GM23338 (cell line): ENCODE measurements around the gene STARD13. TPM values are rescaled to one million over a fixed set of nuclear protein-coding genes. Genes with fewer than 3 reads are reported as not detected.

Experiments used
- ATAC-seq: fragments of 200-7000 bp; cut with Tn5 transposase; 3 replicates; pipeline ENCODE4 v1.9.1; 2020
- DNase-seq: peaks from one replicate; pipeline ENCODE4 v3.0.0-alpha.2; 2015; ENCODE audit warnings: low spot score
- H2AFZ ChIP-seq: fragments of 200-600 bp; sonication (generic); 2 replicates; pipeline ENCODE4 v1.8.0; 2016; ENCODE audit warnings: antibody characterized with exemption, mild to moderate bottlenecking, moderate library complexity
- H3F3A ChIP-seq: fragments of 200-600 bp; sonication (generic); replicated peaks from 2 replicates; pipeline ENCODE4 v1.8.0; 2017; ENCODE audit warnings: antibody characterized with exemption, mixed run types, low read depth
- H3K27ac ChIP-seq: fragments of 200-600 bp; sonication (generic); 2 replicates; pipeline ENCODE4 v1.6.1; 2016; ENCODE audit warnings: low read depth
- H3K27me3 ChIP-seq: fragments of 200-600 bp; sonication (generic); 2 replicates; pipeline ENCODE4 v1.8.0; 2016; ENCODE audit warnings: mild to moderate bottlenecking, mixed run types, moderate library complexity; ENCODE audit not compliant: insufficient read depth
- H3K36me3 ChIP-seq: fragments of 200-600 bp; sonication (generic); 2 replicates; pipeline ENCODE4 v1.8.0; 2016; ENCODE audit warnings: mild to moderate bottlenecking; ENCODE audit not compliant: insufficient read depth
- H3K4me1 ChIP-seq: fragments of 200-600 bp; sonication (generic); 2 replicates; pipeline ENCODE4 v1.8.0; 2016; ENCODE audit warnings: mild to moderate bottlenecking, moderate library complexity; ENCODE audit not compliant: insufficient read depth
- H3K4me2 ChIP-seq: fragments of 200-600 bp; sonication (generic); 2 replicates; pipeline ENCODE4 v1.7.1; 2017; ENCODE audit warnings: mixed run types
- H3K4me3 ChIP-seq: fragments of 200-600 bp; sonication (generic); 2 replicates; pipeline ENCODE4 v1.6.1; 2016; ENCODE audit warnings: mixed run types
- H3K79me2 ChIP-seq: fragments of 200-600 bp; sonication (generic); replicated peaks from 2 replicates; pipeline ENCODE4 v1.8.0; 2017; ENCODE audit warnings: mild to moderate bottlenecking; ENCODE audit not compliant: insufficient read depth
- H3K9me2 ChIP-seq: fragments of 200-600 bp; sonication (generic); 2 replicates; pipeline ENCODE4 v1.8.0; 2017; ENCODE audit not compliant: insufficient read depth
- H4K20me1 ChIP-seq: fragments of 200-600 bp; sonication (generic); replicated peaks from 2 replicates; pipeline ENCODE4 v1.8.0; 2017; ENCODE audit warnings: mild to moderate bottlenecking; ENCODE audit not compliant: insufficient read depth
- H3K27ac Mint-ChIP-seq: 2 replicates; pipeline ENCODE4 v1.8.0; 2020; ENCODE audit warnings: inconsistent platforms, mild to moderate bottlenecking, moderate library complexity, mixed read lengths
- H3K27me3 Mint-ChIP-seq: 3 replicates; pipeline ENCODE4 v1.8.0; 2022; ENCODE audit warnings: low read depth, mild to moderate bottlenecking, moderate library complexity, mixed read lengths, inconsistent platforms; ENCODE audit not compliant: insufficient read depth, poor library complexity
- H3K36me3 Mint-ChIP-seq: 3 replicates; pipeline ENCODE4 v1.8.0; 2021; ENCODE audit warnings: low read depth, mild to moderate bottlenecking, inconsistent platforms, moderate library complexity, mixed read lengths
- H3K4me1 Mint-ChIP-seq: 3 replicates; pipeline ENCODE4 v1.8.0; 2020; ENCODE audit warnings: mild to moderate bottlenecking, inconsistent platforms, mixed read lengths
- H3K4me3 Mint-ChIP-seq: 3 replicates; pipeline ENCODE4 v1.8.0; 2021; ENCODE audit warnings: moderate library complexity, mild to moderate bottlenecking, inconsistent platforms, mixed read lengths
- H3K9me3 Mint-ChIP-seq: 3 replicates; pipeline ENCODE4 v1.8.0; 2020; ENCODE audit warnings: moderate library complexity, mild to moderate bottlenecking, inconsistent platforms, mixed read lengths
- CREB1 ChIP-seq: fragments of 250-450 bp; sonication (Bioruptor Pico); IDR thresholded peaks from 2 replicates; pipeline ENCODE4 v1.5.0; 2020; ENCODE audit warnings: low read depth, mild to moderate bottlenecking, moderate library complexity
- ETS1 ChIP-seq: IDR thresholded peaks from 2 replicates; pipeline ENCODE4 v1.6.1; 2016; ENCODE audit warnings: antibody characterized with exemption
- EZH2 ChIP-seq: fragments of 200-600 bp; sonication (generic); IDR thresholded peaks from one replicate; pipeline ENCODE4 v1.8.0; 2017; ENCODE audit warnings: antibody characterized with exemption, mild to moderate bottlenecking, low read depth; ENCODE audit not compliant: unreplicated experiment
- EZH2phosphoT487 ChIP-seq: fragments of 200-600 bp; sonication (generic); IDR thresholded peaks from one replicate; pipeline ENCODE4 v1.8.1; 2018; ENCODE audit warnings: antibody characterized with exemption; ENCODE audit not compliant: unreplicated experiment
- JUNB ChIP-seq: IDR thresholded peaks from one replicate; pipeline ENCODE4 v1.6.1; 2016; ENCODE audit warnings: antibody characterized with exemption; ENCODE audit not compliant: unreplicated experiment
- NANOG ChIP-seq: IDR thresholded peaks from 2 replicates; pipeline ENCODE4 v1.6.1; 2016; ENCODE audit warnings: antibody characterized with exemption, borderline replicate concordance
- POLR2AphosphoS5 ChIP-seq: IDR thresholded peaks from 2 replicates; pipeline ENCODE4 v1.6.1; 2016; ENCODE audit warnings: antibody characterized with exemption, low read depth
- REST ChIP-seq: IDR thresholded peaks from one replicate; pipeline ENCODE4 v1.6.1; 2018; ENCODE audit warnings: antibody characterized with exemption; ENCODE audit not compliant: unreplicated experiment
- ZNF331 ChIP-seq: fragments of 250-450 bp; sonication (Bioruptor Pico); IDR thresholded peaks from 2 replicates; pipeline ENCODE4 v1.5.0; 2020; ENCODE audit warnings: low read depth, mild to moderate bottlenecking, moderate library complexity
- ZNF462 ChIP-seq: fragments of 250-450 bp; sonication (Bioruptor Pico); IDR thresholded peaks from 2 replicates; pipeline ENCODE4 v1.5.0; 2020; ENCODE audit warnings: mild to moderate bottlenecking, moderate library complexity
- polyA plus RNA-seq: library from polyadenylated mRNA; unstranded; fragments of >200 nt; fragmentation: Nextera tagmentation; extraction: Ambion mirVana; gene quantifications from 2 replicates; pipeline ENCODE4 v1.2.1, GENCODE V29; 2016
- total RNA-seq: library from RNA; depleted of rRNA; stranded (reverse); fragments of >200 nt; shearing (Covaris generic); gene quantifications from 2 replicates; pipeline ENCODE4 v1.2.3, GENCODE V29; 2014

The STARD13 gene
- total and polyA plus RNA-seq, 2 experiments from 2014 or later = 3.2 to 5.2 TPM

- no peak for TF ChIP-seq REST
- no peak for TF ChIP-seq NANOG
These were observed 33.4 kb downstream of the STARD13 start (continued) for GRCh38 chr13:33252135-33252534.

GRCh38 chr13:33251131-33251661 is 34.4 kb downstream of the STARD13 start:
- H3K27me3 Mint-ChIP-seq = peaks cover 12% of the 10 kb centered on the region
- H3K27me3 ChIP-seq = no peaks in the 10 kb centered on the region
- H3K79me2 ChIP-seq = no peaks in the 10 kb centered on the region
- no peaks in the 10 kb centered on the region for H3F3A ChIP-seq
- no peak overlapping the region for H3K4me3 ChIP-seq
- no peak overlapping the region for H3K4me3 Mint-ChIP-seq
- no peak for DNase-seq
- no peak overlapping the region for H2AFZ ChIP-seq
- H3K4me1 ChIP-seq = 0 out of 2 replicates have a peak, but pooled peaks cover 3% of the 10 kb centered on the region
- no peak overlapping the region for H3K27ac Mint-ChIP-seq
- no peak overlapping the region for H3K27ac ChIP-seq
- H3K4me2 ChIP-seq = no peak overlapping the region
- H3K9me3 Mint-ChIP-seq = peaks cover 3% of the 10 kb centered on the region; the same call in 1 of the 3 replicates
- H3K36me3 ChIP-seq = no peaks in the 10 kb centered on the region
- no peaks in the 10 kb centered on the region for H4K20me1 ChIP-seq
- H3K9me2 ChIP-seq = no peaks in the 10 kb centered on the region
- no peaks in the 10 kb centered on the region for H3K36me3 Mint-ChIP-seq
- no peak for ATAC-seq
- peaks cover 7% of the 10 kb centered on the region for H3K4me1 Mint-ChIP-seq
- no peak for TF ChIP-seq ETS1
- TF ChIP-seq EZH2phosphoT487 = no peak
- no peak for TF ChIP-seq CREB1 (CRISPR knock-in tag)
- TF ChIP-seq JUNB = no peak
- no peak for TF ChIP-seq REST
- TF ChIP-seq ZNF331 (CRISPR knock-in tag) = no peak
- no peak for TF ChIP-seq POLR2AphosphoS5
- no peak for TF ChIP-seq ZNF462 (CRISPR knock-in tag)
- TF ChIP-seq EZH2 = no peak
